Kidney (tissue), 14 donors: ENCODE results near the gene FAM120A. TPM values are rescaled to one million over a fixed set of nuclear protein-coding genes. Genes with fewer than 3 reads are reported as not detected.

Experiments used
- DNase-seq, 5 donors: peaks; one replicate each; pipeline ENCODE4 v3.0.0-alpha.2; 2013 to 2020
- FAIRE-seq: peaks from 2 replicates; lab custom pipeline; 2012; peaks lifted over from hg19 to GRCh38; lab: Jason Lieb, UNC
- H3K27ac ChIP-seq, 2 donors: one replicate each; pipeline ENCODE4 v1.7.0; 2013; ENCODE audit warnings: low read depth in 2 of 2, low read length in 2 of 2, inconsistent platforms in 1 of 2
- H3K27me3 ChIP-seq: one replicate; pipeline ENCODE4 v1.7.1; 2013; ENCODE audit warnings: low read length, inconsistent platforms; ENCODE audit not compliant: control insufficient read depth, insufficient read depth
- H3K36me3 ChIP-seq, 3 donors: one replicate each; pipeline versions ENCODE4 v1.7.0 to v1.7.1; 2013; ENCODE audit warnings: low read length in 3 of 3, control low read depth in 1 of 3, inconsistent platforms in 1 of 3; ENCODE audit not compliant: insufficient read depth in 3 of 3, control insufficient read depth in 2 of 3
- H3K4me1 ChIP-seq, 3 donors: one replicate each; pipeline versions ENCODE4 v1.7.0 to v1.7.1; 2013; ENCODE audit warnings: low read length in 3 of 3, inconsistent platforms in 1 of 3, low read depth in 1 of 3; ENCODE audit not compliant: control insufficient read depth in 2 of 3, insufficient read depth in 2 of 3
- H3K4me3 ChIP-seq, 3 donors: one replicate each; pipeline versions ENCODE4 v1.7.0 to v1.8.1; 2013; ENCODE audit warnings: low read length in 3 of 3, control low read depth in 1 of 3, inconsistent platforms in 1 of 3
- H3K9ac ChIP-seq, 3 donors: one replicate each; pipeline versions ENCODE4 v1.7.0 to v1.7.1; 2013; ENCODE audit warnings: low read length in 3 of 3, control low read depth in 1 of 3, inconsistent platforms in 1 of 3
- H3K9me3 ChIP-seq, 3 donors: one replicate each; pipeline versions ENCODE4 v1.7.0 to v1.7.1; 2013; ENCODE audit warnings: low read length in 3 of 3, control low read depth in 1 of 3, inconsistent platforms in 1 of 3; ENCODE audit not compliant: control insufficient read depth in 2 of 3, insufficient read depth in 1 of 3
- intact Hi-C: fragments of 100-400 bp; cut with DNase I; formaldehyde crosslinking; loops from one replicate; pipeline ENCODE4 v1.11.1; 2022
- polyA plus RNA-seq: library from polyadenylated mRNA; stranded (reverse); fragments of 350-450 nt; fragmentation: Illumina TruSeq; extraction: RNeasy Lipid Tissue Mini Kit (QIAGEN cat#74804); gene quantifications from one replicate; pipeline ENCODE4 v1.2.3, GENCODE V29; 2014; ENCODE audit warnings: low read depth, low replicate concordance; ENCODE audit not compliant: insufficient read depth
- total RNA-seq: library from RNA; stranded (reverse); fragmentation: NEBNext Ultra II Directional; extraction: Animal tissue kit (Norgen Biotek cat#: 25700); gene quantifications from one replicate; pipeline ENCODE4 v1.2.1, GENCODE V29; 2021
- TF ChIP-seq, protein P1 (sequence below): IDR thresholded peaks from 3 replicates; pipeline ENCODE4 v1.5.1; 2012; ENCODE audit warnings: mild to moderate bottlenecking, moderate library complexity, borderline replicate concordance; ENCODE audit not compliant: insufficient read depth; ENCODE audit errors: extremely low read depth
- donor health status: control.
- donor health status: control.
- donor health status: control.
- donor health status: control.
- donor health status: control.
- donor health status: DM: yes; HTN: yes; CAD: no.
- donor health status: Normal renal cell carcinoma (clear cell type).

Gene FAM120A
- total and polyA plus RNA-seq, 2 donors from 2014 or later: 43.7 to 127 TPM

- DNase-seq (no peak), FAIRE-seq (no peak)
- H3K27ac ChIP-seq: no peak overlapping the region
- H3K4me3 ChIP-seq: no peak overlapping the region
- H3K27me3 ChIP-seq: no peaks in the 10 kb centered on the region
- peaks cover 5 to 23% (median 19%) of the 10 kb centered on the region in 3 donors for H3K36me3 ChIP-seq
- H3K9me3 ChIP-seq: no peaks in the 10 kb centered on the region
- no peak overlapping the region for H3K9ac ChIP-seq
- H3K4me1 ChIP-seq: peaks cover 0 to 2% (median 0%) of the 10 kb centered on the region in 3 donors
- intact Hi-C loops: no loop called here
- TF ChIP-seq, protein P1, sequence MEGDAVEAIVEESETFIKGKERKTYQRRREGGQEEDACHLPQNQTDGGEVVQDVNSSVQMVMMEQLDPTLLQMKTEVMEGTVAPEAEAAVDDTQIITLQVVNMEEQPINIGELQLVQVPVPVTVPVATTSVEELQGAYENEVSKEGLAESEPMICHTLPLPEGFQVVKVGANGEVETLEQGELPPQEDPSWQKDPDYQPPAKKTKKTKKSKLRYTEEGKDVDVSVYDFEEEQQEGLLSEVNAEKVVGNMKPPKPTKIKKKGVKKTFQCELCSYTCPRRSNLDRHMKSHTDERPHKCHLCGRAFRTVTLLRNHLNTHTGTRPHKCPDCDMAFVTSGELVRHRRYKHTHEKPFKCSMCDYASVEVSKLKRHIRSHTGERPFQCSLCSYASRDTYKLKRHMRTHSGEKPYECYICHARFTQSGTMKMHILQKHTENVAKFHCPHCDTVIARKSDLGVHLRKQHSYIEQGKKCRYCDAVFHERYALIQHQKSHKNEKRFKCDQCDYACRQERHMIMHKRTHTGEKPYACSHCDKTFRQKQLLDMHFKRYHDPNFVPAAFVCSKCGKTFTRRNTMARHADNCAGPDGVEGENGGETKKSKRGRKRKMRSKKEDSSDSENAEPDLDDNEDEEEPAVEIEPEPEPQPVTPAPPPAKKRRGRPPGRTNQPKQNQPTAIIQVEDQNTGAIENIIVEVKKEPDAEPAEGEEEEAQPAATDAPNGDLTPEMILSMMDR: no peak
Measured at GRCh38 chr9:93540305-93540704, 88.8 kb downstream of the FAM120A start.

GRCh38 chr9:93541005-93541404 is 89.5 kb downstream of the FAM120A start:
- no peak overlapping the region for H3K4me3 ChIP-seq
- intact Hi-C loops: no loop called here
- H3K9ac ChIP-seq: no peak overlapping the region
- H3K27ac ChIP-seq: no peak overlapping the region
- H3K27me3 ChIP-seq: no peaks in the 10 kb centered on the region
- no peak for DNase-seq
- peaks cover 5 to 19% (median 16%) of the 10 kb centered on the region in 3 donors for H3K36me3 ChIP-seq
- no peaks in the 10 kb centered on the region for H3K9me3 ChIP-seq
- no peak for FAIRE-seq
- peaks cover 0 to 2% (median 0%) of the 10 kb centered on the region in 3 donors for H3K4me1 ChIP-seq
- TF ChIP-seq, protein P1: no peak

DNA sequence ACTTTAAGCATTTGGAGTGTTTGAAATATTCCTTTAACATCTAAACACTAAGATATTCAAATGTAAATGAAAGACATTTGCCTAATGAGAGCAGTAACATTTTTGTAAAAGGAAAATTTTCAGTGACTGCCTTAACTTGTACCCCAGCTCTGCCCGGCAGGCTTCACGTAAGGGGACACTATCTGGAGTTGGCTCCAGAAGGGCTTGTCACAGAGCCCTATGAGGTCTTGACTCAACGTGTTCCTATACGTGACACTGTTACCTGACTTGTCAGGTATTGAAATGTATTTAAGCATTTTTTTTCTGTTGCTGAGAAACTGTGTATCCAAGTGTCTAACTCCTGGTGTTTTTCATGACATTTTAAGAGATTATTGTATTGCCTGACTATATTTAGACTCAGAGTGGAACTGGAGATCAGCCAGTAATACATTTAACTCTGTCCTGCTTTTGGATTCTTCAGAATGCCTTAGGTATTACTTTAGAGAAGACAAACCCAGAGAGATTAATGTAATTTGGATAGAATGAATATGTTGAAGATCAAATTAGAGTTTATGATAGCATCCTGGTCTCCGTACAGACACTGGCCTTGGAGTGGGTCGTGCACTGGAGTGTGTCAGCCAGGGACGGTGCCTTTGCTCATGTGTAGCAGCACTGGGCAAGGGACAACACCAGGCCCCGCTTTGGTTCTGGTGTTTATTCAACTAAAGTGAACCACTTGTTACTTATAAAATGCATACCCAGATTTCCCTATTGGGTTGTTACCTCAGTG is 90.3 kb downstream of the FAM120A start:
- intact Hi-C loops: no loop called here
- Histone ChIP-seq H3K9me3 (no peaks in the 10 kb centered on the region), H3K27me3 (no peaks in the 10 kb centered on the region), H3K27ac (no peak overlapping the region), H3K9ac (peak overlapping the region in 1 of 3 donors; percentile 22), H3K36me3 (peaks cover 4 to 19% (median 14%) of the 10 kb centered on the region in 3 donors), H3K4me1 (peaks cover 0 to 2% (median 0%) of the 10 kb centered on the region in 3 donors), H3K4me3 (no peak overlapping the region)
- FAIRE-seq (no peak), DNase-seq (no peak)
- TF ChIP-seq, protein P1: no peak
